H1 (cell line): ENCODE data around the gene LINC01488. TPM values are rescaled to one million over a fixed set of nuclear protein-coding genes. Genes with fewer than 3 reads are reported as not detected.

ENCODE experiments used
- CHD1 ChIP-seq: IDR thresholded peaks from 2 replicates; pipeline ENCODE4 v1.6.1; 2012; ENCODE audit warnings: low read depth, low read length, improper control_type of control experiment
- KDM4A ChIP-seq: IDR thresholded peaks from one replicate; pipeline ENCODE4 v1.7.1; 2012; ENCODE audit warnings: low read depth, mild to moderate bottlenecking, moderate library complexity, low read length, inconsistent platforms; ENCODE audit not compliant: severe bottlenecking
- POU5F1 ChIP-seq: IDR thresholded peaks from 2 replicates; pipeline ENCODE4 v1.6.1; 2011; ENCODE audit warnings: low read depth, mild to moderate bottlenecking, low read length, moderate library complexity
- RAD21 ChIP-seq, 2 experiments: IDR thresholded peaks in 1 of 2; conservative IDR thresholded peaks in 1 of 2; 2 replicates each; pipeline ENCODE4 v1.6.1; 2011; ENCODE audit warnings: low read depth in 2 of 2, low read length in 2 of 2, improper control_type of control experiment in 1 of 2, inconsistent platforms in 1 of 2, mild to moderate bottlenecking in 1 of 2, moderate library complexity in 1 of 2
- TAF7 ChIP-seq: optimal IDR thresholded peaks from 2 replicates; pipeline ENCODE3; 2011; ENCODE audit warnings: low read depth, mild to moderate bottlenecking, inconsistent platforms, low read length, moderate library complexity, borderline replicate concordance
- TEAD4 ChIP-seq: IDR thresholded peaks from 2 replicates; pipeline ENCODE4 v1.6.1; 2012; ENCODE audit warnings: low read depth, low read length, inconsistent platforms, mixed read lengths
- polyA plus RNA-seq, 7 experiments: library from polyadenylated mRNA; depleted of rRNA in 3 of 7; stranded (reverse) in 5 of 7; unstranded in 2 of 7; fragments of >200 nt in 5 of 7; fragments of 200-250 nt in 2 of 7; gene quantifications; 1 replicate in 5 of 7; 2 replicates in 1 of 7; 4 replicates in 1 of 7; pipeline versions ENCODE4 v1.2.1 to v1.2.3, GENCODE V29; 2011 to 2013; ENCODE audit warnings: missing spikeins in 2 of 7, mixed read lengths in 2 of 7
- total RNA-seq: library from RNA; stranded (reverse); fragmentation: NEBNext Ultra II Directional; extraction: Animal tissue kit (Norgen Biotek cat#: 25700); gene quantifications from 2 replicates; pipeline ENCODE4 v1.2.1, GENCODE V29; 2021
- TF ChIP-seq, protein P1 (sequence below): IDR thresholded peaks from 2 replicates; pipeline ENCODE4 v1.6.1; 2012; ENCODE audit warnings: inconsistent platforms

LINC01488 gene
- total and polyA plus RNA-seq, 2 of the 8 experiments (the other 6 are each of a cell fraction or from before 2014, with no cell fraction given), result not detected

DNA sequence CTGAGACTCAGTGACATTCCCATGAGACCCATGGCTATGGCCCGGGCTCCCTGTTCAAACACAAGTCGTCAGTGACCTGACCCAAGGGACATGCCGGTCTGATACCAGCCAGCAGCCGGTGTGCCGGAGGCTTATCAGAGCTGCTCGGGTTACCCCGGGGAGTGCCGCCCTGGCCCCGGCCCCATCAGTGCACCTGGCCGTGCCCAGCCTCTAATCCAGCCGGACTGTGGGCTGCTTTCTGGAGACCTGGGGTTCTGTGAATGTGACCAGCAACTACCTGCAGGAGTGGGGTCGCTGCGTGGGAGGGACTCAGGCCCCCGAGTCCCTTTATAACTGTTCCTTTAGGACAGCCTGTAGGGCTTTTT lies 52.7 kb downstream of the LINC01488 start (continued):
- TF ChIP-seq, protein P1, sequence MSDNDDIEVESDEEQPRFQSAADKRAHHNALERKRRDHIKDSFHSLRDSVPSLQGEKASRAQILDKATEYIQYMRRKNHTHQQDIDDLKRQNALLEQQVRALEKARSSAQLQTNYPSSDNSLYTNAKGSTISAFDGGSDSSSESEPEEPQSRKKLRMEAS, result no peak
- TF ChIP-seq CHD1 (no peak), KDM4A (no peak), TAF7 (no peak), RAD21 (IDR thresholded peaks at IDR 0.05 in 1 of 2, conservative IDR thresholded peaks at IDR 0.05 in 1 of 2; ENCODE audit: low read depth in 2 of 2, low read length in 2 of 2) (no peak), TEAD4 (no peak), POU5F1 (no peak)
